SU-DHL-6 (cell line): ENCODE data around the gene PTPRN2.

Experiments
- H2AFZ ChIP-seq: fragments of 200-600 bp; sonication (generic); 2 replicates; pipeline ENCODE4 v1.6.1; 2014; ENCODE audit warnings: low read depth, mild to moderate bottlenecking, moderate library complexity, mixed read lengths, antibody characterized with exemption, low read length; ENCODE audit not compliant: severe bottlenecking
- H3F3A ChIP-seq: fragments of 200-600 bp; shearing (Covaris generic); 2 replicates; pipeline ENCODE4 v1.6.0; 2016; ENCODE audit warnings: antibody characterized with exemption, mild to moderate bottlenecking; ENCODE audit not compliant: insufficient read depth
- H3K27ac ChIP-seq: fragments of 200-600 bp; sonication (generic); 2 replicates; pipeline ENCODE4 v1.5.1; 2016; ENCODE audit warnings: low read depth, mild to moderate bottlenecking, low read length, moderate library complexity, mixed read lengths
- H3K27me3 ChIP-seq: fragments of 200-600 bp; sonication (generic), shearing (Covaris generic); 2 replicates; pipeline ENCODE4 v1.6.0; 2014; ENCODE audit warnings: mild to moderate bottlenecking, low read length
- H3K36me3 ChIP-seq: fragments of 200-600 bp; sonication (generic); 2 replicates; pipeline ENCODE4 v1.6.1; 2014; ENCODE audit warnings: mild to moderate bottlenecking, low read length, mixed read lengths
- H3K4me2 ChIP-seq: fragments of 300-600, 200-600 bp; shearing (Covaris generic), sonication (generic); 2 replicates; pipeline ENCODE4 v1.6.0; 2014; ENCODE audit warnings: low read length, low read depth, mild to moderate bottlenecking; ENCODE audit not compliant: poor library complexity, severe bottlenecking
- H3K4me3 ChIP-seq: fragments of 200-600 bp; sonication (generic); 2 replicates; pipeline ENCODE4 v1.5.1; 2014; ENCODE audit warnings: antibody characterized with exemption, low read length, mild to moderate bottlenecking, mixed read lengths; ENCODE audit not compliant: insufficient read depth, poor library complexity, severe bottlenecking
- H3K79me2 ChIP-seq: fragments of 200-600 bp; sonication (generic); 2 replicates; pipeline ENCODE4 v1.6.1; 2014; ENCODE audit warnings: mild to moderate bottlenecking, low read length, moderate library complexity; ENCODE audit not compliant: insufficient read depth
- H3K9ac ChIP-seq: fragments of 200-600 bp; sonication (generic); 2 replicates; pipeline ENCODE4 v1.7.0; 2014; ENCODE audit warnings: mild to moderate bottlenecking, low read length
- H3K9me2 ChIP-seq: fragments of 200-600 bp; sonication (generic); replicated peaks from 2 replicates; pipeline ENCODE4 v1.6.1; 2014; ENCODE audit warnings: low read length; ENCODE audit not compliant: insufficient read depth
- H3K9me3 ChIP-seq: fragments of 200-600 bp; sonication (generic); 2 replicates; pipeline ENCODE4 v1.6.1; 2014; ENCODE audit warnings: low read length, mixed read lengths; ENCODE audit not compliant: insufficient read depth
- H4K20me1 ChIP-seq: fragments of 200-600 bp; sonication (generic); 2 replicates; pipeline ENCODE4 v1.6.1; 2014; ENCODE audit warnings: low read depth, mild to moderate bottlenecking, antibody characterized with exemption, low read length, moderate library complexity, mixed read lengths
- CTCF ChIP-seq: fragments of 200-600 bp; sonication (generic); IDR thresholded peaks from one replicate; pipeline ENCODE4 v1.5.1; 2017; ENCODE audit warnings: antibody characterized with exemption, mild to moderate bottlenecking, low read length, moderate library complexity; ENCODE audit not compliant: insufficient read depth, poor library complexity, severe bottlenecking
- EZH2phosphoT487 ChIP-seq: fragments of 200-600 bp; sonication (generic), shearing (Covaris generic); conservative IDR thresholded peaks from 2 replicates; pipeline ENCODE4 v1.6.1; 2018; ENCODE audit warnings: mild to moderate bottlenecking, antibody characterized with exemption, low read length, moderate library complexity, mixed read lengths

PTPRN2 gene

DNA sequence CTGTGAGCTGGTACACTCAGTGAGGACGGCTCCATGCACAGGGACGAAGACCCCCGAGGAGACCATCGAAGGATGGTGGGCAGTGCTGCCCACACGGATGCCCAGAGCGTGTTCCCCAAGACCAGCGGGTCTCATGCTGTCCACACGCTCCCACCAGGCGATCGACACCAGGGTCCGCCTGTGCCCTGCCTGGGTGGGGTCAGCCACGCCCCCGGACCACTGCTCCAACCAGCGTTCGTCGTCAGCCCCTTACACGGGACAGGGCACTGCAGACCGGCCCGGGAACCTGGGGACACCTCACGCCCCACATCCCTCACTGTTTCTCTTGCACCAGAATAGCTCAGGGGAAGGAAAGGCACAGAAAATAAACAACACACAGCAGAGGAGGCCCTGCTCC is 1027.4 kb downstream of the PTPRN2 start:
- no peaks in the 10 kb centered on the region for H3K27me3 ChIP-seq
- TF ChIP-seq EZH2phosphoT487 (no peak), CTCF (no peak)
- H3K9me2 ChIP-seq, result no peaks in the 10 kb centered on the region
- no peak overlapping the region for H2AFZ ChIP-seq
- no peaks in the 10 kb centered on the region for H4K20me1 ChIP-seq
- no peaks in the 10 kb centered on the region for H3K9me3 ChIP-seq
- no peak overlapping the region for H3K9ac ChIP-seq
- H3K36me3 ChIP-seq, result no peaks in the 10 kb centered on the region
- no peaks in the 10 kb centered on the region for H3F3A ChIP-seq
- no peaks in the 10 kb centered on the region for H3K79me2 ChIP-seq
- no peak overlapping the region for H3K4me2 ChIP-seq
- H3K4me3 ChIP-seq, result no peak overlapping the region
- H3K27ac ChIP-seq, result no peak overlapping the region

- H3K27ac ChIP-seq, result no peak overlapping the region
- H3K9ac ChIP-seq, result no peak overlapping the region
- H3F3A ChIP-seq, result no peaks in the 10 kb centered on the region
- no peak overlapping the region for H2AFZ ChIP-seq
- H3K9me3 ChIP-seq, result no peaks in the 10 kb centered on the region
- H3K4me2 ChIP-seq, result no peak overlapping the region
- no peak overlapping the region for H3K4me3 ChIP-seq
- no peaks in the 10 kb centered on the region for H3K79me2 ChIP-seq
- H3K9me2 ChIP-seq, result no peaks in the 10 kb centered on the region
- TF ChIP-seq EZH2phosphoT487 (no peak), CTCF (no peak)
- H3K36me3 ChIP-seq, result no peaks in the 10 kb centered on the region
- H3K27me3 ChIP-seq, result no peaks in the 10 kb centered on the region
- H4K20me1 ChIP-seq, result no peaks in the 10 kb centered on the region
Observed at GRCh38 chr7:157559596-157560257, 1027.9 kb downstream of the PTPRN2 start.

DNA sequence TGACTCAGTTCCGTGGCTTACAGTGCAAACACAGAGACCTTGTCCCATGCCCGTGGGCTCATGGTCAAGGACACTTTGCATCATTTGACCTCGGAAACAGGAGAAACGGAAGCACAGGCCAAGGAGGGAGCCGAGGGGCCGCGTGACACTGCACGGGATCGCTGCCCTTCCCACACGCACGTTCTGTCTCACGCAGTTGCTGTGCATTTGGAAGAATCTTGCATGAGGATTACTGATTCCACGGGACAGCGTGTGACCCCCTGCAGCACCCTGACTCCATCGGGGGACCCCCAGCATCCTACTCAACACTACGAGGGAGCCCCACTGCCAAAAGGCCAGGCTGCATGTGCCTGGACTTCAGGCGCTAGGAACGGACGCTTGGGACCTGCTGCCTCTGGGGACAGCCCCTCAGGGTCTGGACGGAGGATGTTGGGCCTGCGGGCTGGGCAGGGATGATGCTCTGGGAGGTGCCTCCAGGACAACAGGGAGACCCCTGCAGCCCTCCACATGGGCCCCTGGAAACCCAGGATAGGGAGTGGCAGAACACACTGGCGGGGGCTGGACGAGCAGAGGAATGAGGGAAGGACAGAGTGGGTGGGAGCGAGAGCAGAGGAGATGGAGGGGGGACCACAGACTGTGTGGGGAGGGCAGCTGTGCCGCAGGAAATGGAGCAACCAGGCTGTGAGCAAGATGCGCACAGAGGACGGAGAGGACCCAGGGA is 1028.6 kb downstream of the PTPRN2 start:
- no peak overlapping the region for H2AFZ ChIP-seq
- no peaks in the 10 kb centered on the region for H3K36me3 ChIP-seq
- no peak overlapping the region for H3K4me3 ChIP-seq
- H3K79me2 ChIP-seq, result no peaks in the 10 kb centered on the region
- no peaks in the 10 kb centered on the region for H4K20me1 ChIP-seq
- TF ChIP-seq EZH2phosphoT487 (no peak), CTCF (no peak)
- no peak overlapping the region for H3K9ac ChIP-seq
- no peaks in the 10 kb centered on the region for H3K9me3 ChIP-seq
- no peaks in the 10 kb centered on the region for H3F3A ChIP-seq
- no peak overlapping the region for H3K27ac ChIP-seq
- H3K9me2 ChIP-seq, result no peaks in the 10 kb centered on the region
- no peak overlapping the region for H3K4me2 ChIP-seq
- no peaks in the 10 kb centered on the region for H3K27me3 ChIP-seq
